Erythroblast (primary cell): ENCODE results near the gene GLYAT.

Experiments used
- DNase-seq, 2 experiments: peaks; one replicate each; lab custom pipeline; 2025; lab: John Stamatoyannopoulos, UW
- GATA1 ChIP-seq: IDR thresholded peaks from 2 replicates; pipeline ENCODE4 v1.6.1; 2011; ENCODE audit warnings: low read depth, mild to moderate bottlenecking, control low read depth, low read length, moderate library complexity
- POLR2A ChIP-seq: IDR thresholded peaks from 2 replicates; pipeline ENCODE4 v1.6.1; 2011; ENCODE audit warnings: mild to moderate bottlenecking, low read length

The GLYAT gene

GRCh38 chr11:58768137-58768536 lies 36.4 kb upstream of the GLYAT start:
- no peak for TF ChIP-seq POLR2A
- no peak for TF ChIP-seq GATA1
- no peak for DNase-seq

- DNase-seq: no peak
- TF ChIP-seq POLR2A (no peak), GATA1 (no peak)
These were observed 33.3 kb upstream of the GLYAT start for GRCh38 chr11:58765078-58765477.

DNA sequence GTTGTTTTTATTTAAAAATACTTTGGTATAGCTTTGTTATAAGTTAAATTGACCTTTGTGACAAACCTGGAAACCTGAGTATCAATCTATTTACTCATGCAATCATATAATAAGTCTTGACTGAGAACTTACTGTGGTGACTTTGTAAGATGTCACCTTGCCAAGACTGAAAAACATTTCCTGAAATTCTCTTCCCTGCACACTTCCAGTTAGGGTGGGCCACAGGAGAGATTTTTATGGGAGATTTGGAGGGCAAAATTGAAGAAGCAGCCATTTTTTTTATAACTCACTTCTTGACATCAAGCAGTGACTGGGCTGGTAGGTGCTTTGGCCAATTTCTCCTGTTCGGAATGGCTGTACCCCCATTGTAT lies 31.4 kb upstream of the GLYAT start:
- TF ChIP-seq POLR2A: no peak
- TF ChIP-seq GATA1: no peak
- no peak for DNase-seq

- no peak for DNase-seq
- TF ChIP-seq GATA1 (no peak), POLR2A (no peak)
These were observed 30.8 kb upstream of the GLYAT start for GRCh38 chr11:58762284-58763119.

GRCh38 chr11:58757439-58757838 lies 25.7 kb upstream of the GLYAT start:
- no peak for DNase-seq
- TF ChIP-seq POLR2A: no peak
- no peak for TF ChIP-seq GATA1

GRCh38 chr11:58745705-58746364 lies 14.1 kb upstream of the GLYAT start:
- DNase-seq: peak in 1 of 2 experiments; percentile 37
- TF ChIP-seq GATA1 (no peak), POLR2A (no peak)

- TF ChIP-seq GATA1 (no peak), POLR2A (no peak)
- DNase-seq: no peak
These were observed 13.4 kb upstream of the GLYAT start for GRCh38 chr11:58744988-58745704.

GRCh38 chr11:58742981-58743880 lies 11.5 kb upstream of the GLYAT start:
- peak; percentile 7 to 26 for DNase-seq
- TF ChIP-seq GATA1 (no peak), POLR2A (no peak)

GRCh38 chr11:58742140-58742539 lies 10.4 kb upstream of the GLYAT start:
- DNase-seq: no peak
- TF ChIP-seq POLR2A: no peak

GRCh38 chr11:58741127-58741526 lies 9.4 kb upstream of the GLYAT start:
- TF ChIP-seq POLR2A: no peak
- no peak for TF ChIP-seq GATA1
- DNase-seq: no peak

DNA sequence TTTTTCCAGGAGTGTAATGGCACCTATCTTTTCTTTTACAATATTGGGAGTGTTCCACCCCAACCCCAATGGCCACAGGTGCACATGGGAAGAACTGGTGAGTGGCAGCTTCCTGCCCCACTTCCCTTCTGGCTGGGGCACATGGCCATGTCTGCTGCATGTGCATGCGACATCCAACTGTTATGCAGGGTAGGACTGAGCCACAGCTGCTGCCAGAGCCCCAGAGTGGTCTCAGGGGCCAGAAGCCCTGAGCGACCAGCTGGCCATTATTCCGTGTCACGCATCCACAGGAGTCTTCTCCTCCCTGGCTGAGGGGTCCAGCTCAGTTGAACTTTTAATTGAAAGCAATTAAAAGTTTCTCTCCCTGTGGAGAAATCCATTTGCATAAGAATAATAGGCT lies 8.7 kb upstream of the GLYAT start:
- no peak for DNase-seq

DNA sequence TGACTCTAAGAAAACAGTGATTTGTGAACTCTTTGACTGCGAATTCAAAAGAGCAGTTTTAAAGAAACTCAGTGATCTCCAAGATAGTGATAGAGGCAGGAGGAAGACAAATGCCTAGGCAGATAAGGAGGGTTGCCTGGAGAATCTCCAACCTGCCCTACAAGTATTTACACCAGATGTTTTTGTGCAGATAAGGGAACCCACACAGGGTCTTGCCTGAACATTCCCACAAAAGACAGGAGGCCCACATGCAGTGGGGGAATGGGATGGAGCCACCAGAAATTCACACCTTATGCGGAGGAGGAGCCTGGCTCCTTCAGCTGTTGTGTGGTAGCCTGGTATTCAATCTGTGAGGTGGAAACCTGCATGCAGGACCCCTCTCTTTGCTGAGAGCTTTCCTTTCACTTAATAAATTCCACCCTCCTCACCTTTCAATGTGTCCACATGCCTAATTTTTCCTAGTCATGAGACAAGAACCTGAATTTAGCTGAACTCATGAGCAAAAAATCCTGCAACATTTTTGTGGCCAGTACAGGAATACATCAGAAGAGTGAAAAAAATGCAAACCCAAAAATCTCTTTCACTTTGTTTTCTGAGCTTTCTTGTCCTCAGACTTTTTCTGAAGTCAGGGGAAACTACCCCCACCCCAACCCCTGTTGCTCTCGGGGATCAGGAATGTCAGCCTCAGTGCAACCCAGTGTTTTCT lies 8.1 kb upstream of the GLYAT start:
- TF ChIP-seq POLR2A (no peak), GATA1 (no peak)
- peak in 1 of 2 experiments; percentile 13 for DNase-seq

More for the DNA sequence above, 8.7 kb upstream of the GLYAT start:
- TF ChIP-seq POLR2A (no peak), GATA1 (no peak)
